HG03354 (cell line): Measurements from ENCODE around the gene NPIPB9.
"Not testable (repeated sequence)": the region's sequence is repeated elsewhere in the genome, so short reads cannot be mapped to it uniquely, and the experiment has no call there.

Experiments
- ATAC-seq: cut with Tn5 transposase; IDR thresholded peaks from one replicate; pipeline ENCODE4 v1.9.1; 2021; ENCODE audit warnings: mild to moderate bottlenecking; ENCODE audit not compliant: unreplicated experiment, poor library complexity, severe bottlenecking

NPIPB9 gene

GRCh38 chr16:28751487-28751886 lies at the start of gene NPIPB9:
Gene NPIPB9 (plus strand): TSS chr16:28751787.
- not testable (repeated sequence) for ATAC-seq

GRCh38 chr16:28704246-28704645 lies 47.3 kb upstream of the NPIPB9 start:
- ATAC-seq, result not testable (repeated sequence)

GRCh38 chr16:28711220-28712083 lies 40.1 kb upstream of the NPIPB9 start, which contains the start of gene EIF3C:
Gene EIF3C (plus strand): TSS chr16:28711464. CDS start chr16:28711687, 223 bp downstream.
- ATAC-seq, result peak; percentile 98

DNA sequence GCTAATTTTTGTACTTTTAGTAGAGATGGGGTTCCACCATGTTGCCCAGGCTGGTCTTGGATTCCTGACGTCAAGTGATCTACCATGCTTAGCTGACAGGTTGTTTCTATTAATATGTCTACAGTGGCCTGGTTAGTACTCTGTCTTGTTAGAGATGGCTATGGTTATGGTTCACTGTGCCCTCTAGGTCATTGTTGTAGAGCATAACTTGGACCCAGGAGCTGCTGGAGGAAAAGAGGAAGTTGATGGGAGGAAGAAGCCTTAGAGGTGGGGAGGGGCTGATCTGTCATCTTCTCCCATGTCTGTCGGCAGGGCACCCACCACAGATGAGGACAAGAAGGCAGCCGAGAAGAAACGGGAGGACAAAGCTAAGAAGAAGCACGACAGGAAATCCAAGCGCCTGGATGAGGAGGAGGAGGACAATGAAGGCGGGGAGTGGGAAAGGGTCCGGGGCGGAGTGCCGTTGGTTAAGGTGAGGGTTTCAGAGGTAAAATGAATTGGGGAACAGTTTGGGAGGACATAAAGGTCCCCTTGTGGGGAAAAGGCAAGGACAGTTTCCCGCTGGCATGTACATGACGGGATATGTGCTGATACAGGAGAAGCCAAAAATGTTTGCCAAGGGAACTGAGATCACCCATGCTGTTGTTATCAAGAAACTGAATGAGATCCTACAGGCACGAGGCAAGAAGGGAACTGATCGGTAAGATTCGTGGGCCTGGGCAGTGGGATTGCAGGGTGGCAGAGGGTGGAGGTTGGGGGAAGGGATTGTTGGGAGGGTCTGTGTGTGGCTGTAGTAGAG lies 28.5 kb upstream of the NPIPB9 start:
- ATAC-seq, result not testable (repeated sequence)

DNA sequence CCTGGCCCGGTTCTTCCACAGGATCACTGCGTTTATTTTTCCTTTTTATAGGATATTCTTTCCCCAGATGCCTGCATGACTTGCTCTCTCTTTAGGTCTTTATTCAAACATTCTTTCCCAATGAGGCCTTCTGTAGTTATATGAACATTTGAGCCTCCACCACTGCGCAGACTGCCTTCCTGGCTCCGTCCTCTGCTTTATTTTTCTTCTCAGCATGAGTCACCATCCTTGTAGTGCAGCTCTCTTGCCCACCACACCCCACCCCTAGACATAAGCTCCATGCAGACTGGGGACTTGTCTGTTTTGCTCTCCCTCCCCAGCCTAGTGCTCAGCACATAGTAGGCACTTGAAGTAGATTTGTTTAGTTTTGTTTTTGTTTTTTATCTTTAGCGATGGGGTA lies 20.3 kb upstream of the NPIPB9 start:
- not testable (repeated sequence) for ATAC-seq

DNA sequence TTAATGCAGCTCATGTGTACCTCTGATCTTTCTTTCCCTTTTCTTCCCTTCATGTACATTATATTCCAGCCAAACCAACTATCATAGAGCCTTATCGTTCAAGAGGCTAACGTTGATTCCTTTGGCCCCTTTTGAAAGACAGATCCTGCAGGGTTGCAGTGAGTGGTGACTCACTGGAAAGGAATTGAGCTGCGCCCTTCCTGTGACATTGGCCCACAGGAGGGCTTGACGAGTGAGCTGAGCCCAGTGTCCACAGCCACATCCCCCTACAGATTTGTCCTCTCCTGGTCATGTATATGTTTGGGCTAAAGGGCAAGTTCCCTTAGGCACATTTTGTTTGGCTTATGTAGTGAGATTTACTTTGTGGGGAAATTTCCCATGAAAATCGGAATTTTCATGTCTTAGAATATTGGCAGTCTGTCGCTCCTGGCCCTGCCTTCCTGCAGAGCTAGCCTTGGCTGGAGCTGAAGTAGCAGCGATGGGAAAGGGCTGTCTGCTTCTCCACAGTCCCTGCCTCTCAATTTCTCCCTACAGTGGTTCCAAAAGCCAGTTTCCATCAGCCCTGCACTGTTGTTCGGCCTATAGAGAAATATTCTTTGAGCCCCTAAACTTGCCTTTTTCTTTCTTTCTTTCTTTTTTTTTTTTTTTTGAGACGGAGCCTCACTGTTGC lies 19.0 kb upstream of the NPIPB9 start:
- ATAC-seq, result not testable (repeated sequence)

DNA sequence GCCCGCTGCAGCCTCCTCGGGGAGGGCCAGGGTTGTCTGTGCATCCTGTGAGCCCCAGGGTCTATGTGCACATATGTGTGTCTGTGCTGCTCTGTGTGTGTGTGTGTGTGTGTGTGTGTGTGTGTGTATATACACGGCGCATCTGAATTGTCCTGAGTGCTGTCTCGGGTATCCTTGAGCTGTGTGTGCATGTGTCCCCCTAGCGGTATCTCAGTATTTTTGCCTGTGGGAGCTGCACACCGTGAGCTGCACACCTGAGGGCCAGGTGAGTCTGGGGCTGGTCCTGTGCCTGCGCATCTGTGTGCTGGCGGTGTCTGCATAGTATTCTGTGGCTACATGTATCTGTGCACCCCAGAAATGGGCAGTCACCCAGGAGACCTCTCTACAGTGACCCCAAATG lies 11.8 kb upstream of the NPIPB9 start:
- not testable (repeated sequence) for ATAC-seq

DNA sequence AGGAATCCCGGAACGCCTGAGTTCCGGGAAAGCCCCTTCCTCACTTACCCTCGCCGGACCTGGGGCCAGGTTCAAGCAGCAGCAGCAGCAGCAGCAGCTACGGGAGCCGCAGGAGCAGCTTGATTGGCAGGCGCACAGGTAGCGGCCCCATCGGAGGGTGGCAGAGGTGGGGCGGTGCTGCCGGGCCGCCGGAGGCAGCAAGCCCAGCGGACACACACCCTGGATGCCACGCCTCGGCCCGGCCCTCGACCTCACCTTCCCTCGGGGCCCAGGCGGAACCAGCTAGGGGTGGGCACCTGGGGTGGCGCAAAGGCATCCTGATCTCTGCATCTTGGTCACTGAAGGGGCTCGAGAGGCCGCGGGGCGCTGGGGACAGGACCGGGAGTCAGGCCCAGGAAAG lies 11.0 kb upstream of the NPIPB9 start:
- ATAC-seq, result not testable (repeated sequence)

- not testable (repeated sequence) for ATAC-seq
Measured at GRCh38 chr16:28741295-28741694, 10.3 kb upstream of the NPIPB9 start.

GRCh38 chr16:28746618-28747350 lies 4.8 kb upstream of the NPIPB9 start:
- not testable (repeated sequence) for ATAC-seq

- peak; percentile 95 for ATAC-seq
Measured at GRCh38 chr16:28749997-28750465, 1.6 kb upstream of the NPIPB9 start.

DNA sequence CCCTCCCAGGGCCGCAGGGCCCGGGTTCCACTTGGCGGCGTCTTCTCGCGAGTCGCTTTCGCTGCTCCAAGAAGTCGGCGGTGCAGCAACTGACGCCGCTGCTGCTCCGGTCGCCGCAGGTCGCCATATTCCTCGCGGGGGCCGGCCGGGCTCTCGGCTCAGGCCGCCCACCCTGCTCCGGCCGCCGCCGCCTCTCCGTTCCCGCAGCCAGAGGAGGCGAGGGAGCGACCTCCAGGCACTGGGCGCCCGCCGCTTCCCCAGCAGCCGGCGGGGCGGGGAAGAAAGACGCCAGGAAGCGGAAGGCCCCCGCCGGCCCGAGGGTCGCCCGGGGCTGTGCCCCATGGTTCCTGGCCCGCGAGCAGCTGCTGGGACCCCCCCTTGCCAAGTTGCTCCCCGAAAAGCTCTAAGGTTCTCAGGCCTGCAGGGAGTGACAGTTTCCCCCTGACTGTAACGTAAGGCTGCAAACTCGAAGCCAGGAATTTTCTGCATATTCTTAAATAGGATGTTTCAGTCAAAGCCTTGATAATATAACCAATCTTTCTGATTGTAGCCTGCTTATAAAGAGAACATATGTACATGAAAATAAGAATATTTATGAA lies 1.0 kb upstream of the NPIPB9 start:
- not testable (repeated sequence) for ATAC-seq

DNA sequence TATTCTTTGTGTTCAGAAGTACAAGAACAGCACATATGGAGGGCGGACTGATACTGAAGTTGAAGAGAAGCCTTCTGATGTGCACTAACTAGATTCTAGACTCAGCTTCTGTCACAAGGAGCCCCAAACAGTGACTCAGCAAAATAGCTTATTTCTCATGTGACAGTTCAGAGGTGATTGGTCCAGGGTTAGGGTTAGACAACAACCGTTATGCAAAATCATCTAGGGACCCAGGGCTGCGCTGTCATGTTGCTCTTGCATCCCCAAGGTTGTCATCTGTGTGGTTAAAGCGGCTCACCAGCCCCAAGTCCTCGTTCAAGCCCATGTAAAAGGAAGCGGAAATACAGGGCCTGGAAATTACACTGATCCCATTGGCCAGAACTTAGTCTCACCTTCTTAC lies 30.1 kb downstream of the NPIPB9 start:
- ATAC-seq, result not testable (repeated sequence)

- ATAC-seq, result not testable (repeated sequence)
Measured at GRCh38 chr16:28782357-28782756, 30.8 kb downstream of the NPIPB9 start.

DNA sequence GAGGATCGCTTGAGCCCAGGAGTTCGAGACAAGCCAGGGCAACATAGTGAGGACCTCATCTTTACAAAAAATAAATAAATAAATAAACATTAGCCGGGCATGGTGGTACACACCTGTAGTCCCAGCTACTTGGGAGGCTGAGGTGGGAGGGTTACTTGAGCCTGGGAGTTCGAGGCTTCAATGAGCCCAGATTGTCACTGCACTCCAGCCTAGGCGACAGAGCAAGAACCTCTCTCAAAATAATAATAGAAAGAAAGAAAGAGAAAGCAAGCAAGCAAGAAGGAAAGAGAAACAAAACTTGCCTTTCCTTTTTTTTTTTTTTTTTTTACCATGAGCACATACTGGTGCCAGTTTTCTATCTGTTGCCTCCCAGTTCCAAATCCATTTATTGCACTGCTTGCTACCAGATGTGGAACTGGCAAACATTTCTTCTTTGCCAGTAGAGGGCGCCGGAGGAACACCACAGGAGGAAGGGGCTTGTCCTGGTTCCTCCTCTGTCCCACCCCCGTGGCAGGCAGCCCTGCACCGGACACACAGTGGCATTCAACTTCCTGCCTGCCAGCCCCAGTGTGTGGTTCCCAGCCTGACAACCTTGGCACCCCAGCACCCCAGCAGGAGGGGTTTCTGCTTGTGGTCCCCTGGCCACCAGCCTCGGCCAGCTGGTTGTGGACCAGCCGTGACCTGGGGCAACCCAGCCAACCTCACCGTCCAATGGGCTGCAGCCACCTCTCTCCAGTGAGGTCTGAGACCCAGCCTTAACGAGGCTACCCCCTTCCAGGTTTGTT lies 50.8 kb downstream of the NPIPB9 start:
- ATAC-seq, result peak; percentile 72

DNA sequence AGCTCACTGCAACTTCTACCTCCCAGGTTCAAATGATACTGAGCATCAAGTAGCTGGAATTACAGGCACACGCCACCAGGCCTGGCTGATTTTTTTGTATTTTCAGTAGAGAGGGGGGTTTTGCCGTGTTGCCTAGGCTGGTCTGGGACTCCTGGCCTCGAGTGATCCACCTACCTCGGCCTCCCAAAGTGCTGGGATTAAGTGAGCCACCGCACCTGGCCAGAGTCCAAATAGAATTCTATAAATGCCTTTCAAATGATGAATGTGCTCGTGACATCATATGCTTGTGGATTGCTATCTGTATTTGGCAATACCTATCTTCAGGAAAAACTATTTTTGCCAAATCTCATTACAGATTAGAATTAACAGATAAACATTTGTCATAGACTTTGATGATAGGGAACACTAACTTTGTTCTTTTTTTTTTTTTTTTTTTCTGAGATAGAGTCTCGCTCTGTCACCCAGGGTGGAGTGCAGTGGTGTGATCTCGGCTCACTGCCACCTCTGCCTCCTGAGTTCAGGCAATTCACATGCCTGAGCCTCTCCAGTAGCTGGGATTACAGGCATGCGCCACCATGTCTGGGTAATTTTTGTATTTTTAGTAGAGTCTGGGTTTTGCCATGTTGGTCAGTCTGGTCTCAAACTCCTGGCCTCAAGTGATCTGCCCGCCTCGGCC lies 56.0 kb downstream of the NPIPB9 start:
- not testable (repeated sequence) for ATAC-seq

DNA sequence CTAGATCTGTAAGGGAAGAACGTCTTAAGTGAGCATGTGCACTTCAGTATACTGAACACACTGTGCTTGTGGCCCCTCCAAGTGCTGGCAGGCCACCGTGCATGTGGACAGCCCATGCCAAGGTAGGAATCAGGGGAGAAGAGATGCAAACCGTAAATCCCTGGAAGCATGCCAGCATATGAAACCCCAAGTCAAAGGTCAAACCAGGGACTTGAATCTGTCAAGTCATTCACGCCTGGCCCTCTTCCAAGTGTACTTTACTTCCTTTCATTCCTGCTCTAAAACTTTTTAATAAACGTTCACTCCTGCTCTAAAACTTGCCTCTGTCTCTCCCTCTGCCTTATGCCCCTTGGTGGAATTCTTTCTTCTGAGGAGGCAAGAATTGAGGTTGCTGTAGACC lies 68.4 kb downstream of the NPIPB9 start:
- no peak for ATAC-seq

DNA sequence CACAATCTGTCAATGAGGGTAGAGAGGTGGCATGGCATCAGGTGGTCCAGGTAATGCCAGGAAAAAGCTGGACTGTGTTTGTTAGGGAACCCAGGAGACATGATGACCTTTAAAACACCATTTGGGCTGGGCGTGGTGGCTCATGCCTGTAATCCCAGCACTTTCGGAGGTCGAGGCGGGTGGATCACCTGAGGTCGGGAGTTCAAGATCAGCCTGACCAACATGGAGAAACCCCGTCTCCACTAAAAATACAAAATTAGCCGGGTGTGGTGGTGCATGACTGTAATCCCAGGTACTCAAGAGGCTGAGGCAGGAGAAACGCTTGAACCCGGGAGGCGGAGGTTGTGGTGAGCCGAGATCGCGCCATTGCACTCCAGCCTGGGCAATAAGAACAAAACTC lies 69.0 kb downstream of the NPIPB9 start:
- ATAC-seq, result not testable (repeated sequence)
